ENCODE measurements around the gene MBNL3.
"Not testable (repeated sequence)": the region's sequence is repeated elsewhere in the genome, so short reads cannot be mapped to it uniquely, and the experiment has no call there.

The MBNL3 gene

GRCh38 chrX:132474544-132475248 is 14.1 kb downstream of the MBNL3 start:
- no peak for DNase-seq

GRCh38 chrX:132472397-132472796 is 16.4 kb downstream of the MBNL3 start:
- DNase-seq: no peak

- DNase-seq: no peak
Measured at GRCh38 chrX:132470831-132471230, 18.0 kb downstream of the MBNL3 start.

GRCh38 chrX:132470179-132470578 is 18.7 kb downstream of the MBNL3 start:
- DNase-seq: no peak

- DNase-seq: no peak
Measured at GRCh38 chrX:132468454-132468853, 20.4 kb downstream of the MBNL3 start.

- DNase-seq: no peak
Measured at GRCh38 chrX:132467989-132468388, 20.8 kb downstream of the MBNL3 start.

- DNase-seq: no peak
Measured at GRCh38 chrX:132467026-132467425, 21.8 kb downstream of the MBNL3 start.

- no peak for DNase-seq
Measured at GRCh38 chrX:132463411-132463810, 25.4 kb downstream of the MBNL3 start.

GRCh38 chrX:132461886-132462285 is 27.0 kb downstream of the MBNL3 start:
- DNase-seq: no peak

- no peak for DNase-seq
Measured at GRCh38 chrX:132452911-132453550, 35.8 kb downstream of the MBNL3 start.

GRCh38 chrX:132445909-132446308 is 42.9 kb downstream of the MBNL3 start:
- not testable (repeated sequence) for DNase-seq

GRCh38 chrX:132444936-132445335 is 43.9 kb downstream of the MBNL3 start:
- no peak for DNase-seq

- no peak for DNase-seq
Measured at GRCh38 chrX:132443196-132444135, 45.4 kb downstream of the MBNL3 start.

GRCh38 chrX:132442691-132443090 is 46.1 kb downstream of the MBNL3 start:
- DNase-seq: no peak

GRCh38 chrX:132435222-132435621 is 53.6 kb downstream of the MBNL3 start:
- no peak for DNase-seq

- DNase-seq: no peak
Measured at GRCh38 chrX:132433551-132433950, 55.3 kb downstream of the MBNL3 start.

- DNase-seq: no peak
Measured at GRCh38 chrX:132433001-132433400, 55.8 kb downstream of the MBNL3 start.

- DNase-seq: no peak
Measured at GRCh38 chrX:132428896-132429295, 59.9 kb downstream of the MBNL3 start.

- no peak for DNase-seq
Measured at GRCh38 chrX:132426695-132427281, 62.0 kb downstream of the MBNL3 start.

GRCh38 chrX:132425744-132426318 is 63.0 kb downstream of the MBNL3 start:
- DNase-seq: no peak

GRCh38 chrX:132423323-132423722 is 65.5 kb downstream of the MBNL3 start:
- no peak for DNase-seq

GRCh38 chrX:132415012-132415411 is 73.8 kb downstream of the MBNL3 start:
- no peak for DNase-seq

- DNase-seq: no peak
Measured at GRCh38 chrX:132414404-132414803, 74.4 kb downstream of the MBNL3 start.
